ENCODE measurements around the gene ADGRB2.

Gene ADGRB2

GRCh38 chr1:31677401-31677800 lies 86.7 kb downstream of the ADGRB2 start:
- DNase-seq (ENCODE audit: low spot score), result no peak
